CD4-positive, alpha-beta memory T cell (primary cell): Measurements from ENCODE around the gene ZNRF3. TPM values are rescaled to one million over a fixed set of nuclear protein-coding genes. Genes with fewer than 3 reads are reported as not detected.
"Not testable (repeated sequence)": the region's sequence is repeated elsewhere in the genome, so short reads cannot be mapped to it uniquely, and the experiment has no call there.

ENCODE experiments used
- CTCF ChIA-PET: fragments of 350-600 bp; sonication (Branson Sonifier 250); formaldehyde crosslinking; loops from one replicate; lab custom pipeline; 2021; ENCODE audit warnings: inconsistent platforms; ENCODE audit not compliant: partially characterized antibody; lab: Charles Lee
- POLR2A ChIA-PET: fragments of 350-600 bp; sonication (Branson Sonifier 250); formaldehyde crosslinking; loops from one replicate; lab custom pipeline; 2021; ENCODE audit not compliant: partially characterized antibody; lab: Charles Lee
- DNase-seq, 5 donors: peaks; one replicate each; pipeline versions ENCODE4 v3.0.0 to v3.0.0-alpha.2; 2020 to 2022; ENCODE audit warnings: mixed read lengths in 1 of 5
- H3K27ac ChIP-seq: one replicate; pipeline ENCODE4 v1.7.0; 2013; ENCODE audit warnings: low read depth, low read length
- H3K27me3 ChIP-seq: 2 replicates; pipeline ENCODE4 v1.7.0; 2013; ENCODE audit warnings: mild to moderate bottlenecking, low read length, moderate library complexity; ENCODE audit not compliant: insufficient read depth
- H3K36me3 ChIP-seq: 2 replicates; pipeline ENCODE4 v1.7.0; 2013; ENCODE audit warnings: mild to moderate bottlenecking, low read length, moderate library complexity; ENCODE audit not compliant: insufficient read depth
- H3K4me1 ChIP-seq: 2 replicates; pipeline ENCODE4 v1.7.0; 2013; ENCODE audit warnings: mild to moderate bottlenecking, low read length, moderate library complexity; ENCODE audit not compliant: insufficient read depth
- H3K4me3 ChIP-seq, 2 donors: one replicate each; pipeline ENCODE4 v1.7.0; 2013; ENCODE audit warnings: low read length in 2 of 2, mild to moderate bottlenecking in 1 of 2
- H3K9me3 ChIP-seq, 2 donors: one replicate each; pipeline ENCODE4 v1.7.0; 2013; ENCODE audit warnings: low read length in 2 of 2, control low read depth in 1 of 2; ENCODE audit not compliant: control insufficient read depth in 1 of 2
- H3K27ac Mint-ChIP-seq, 7 donors: one replicate each; pipeline ENCODE4 v1.8.0; 2020 to 2021; ENCODE audit warnings: mixed read lengths in 7 of 7, mild to moderate bottlenecking in 6 of 7, inconsistent platforms in 3 of 7, moderate library complexity in 3 of 7
- H3K27me3 Mint-ChIP-seq, 2 donors: one replicate each; pipeline ENCODE4 v1.8.0; 2020 to 2021; ENCODE audit warnings: mixed read lengths in 2 of 2
- H3K36me3 Mint-ChIP-seq, 2 donors: one replicate each; pipeline ENCODE4 v1.8.0; 2020 to 2021; ENCODE audit warnings: mixed read lengths in 2 of 2, inconsistent platforms in 1 of 2, mild to moderate bottlenecking in 1 of 2
- H3K4me1 Mint-ChIP-seq, 4 donors: one replicate each; pipeline ENCODE4 v1.8.0; 2020 to 2021; ENCODE audit warnings: mixed read lengths in 4 of 4, mild to moderate bottlenecking in 1 of 4
- H3K4me3 Mint-ChIP-seq, 8 donors: one replicate each; pipeline ENCODE4 v1.8.0; 2020 to 2021; ENCODE audit warnings: mixed read lengths in 8 of 8, mild to moderate bottlenecking in 7 of 8, moderate library complexity in 6 of 8, inconsistent platforms in 3 of 8
- H3K9me3 Mint-ChIP-seq, 8 donors: one replicate each; pipeline ENCODE4 v1.8.0; 2020 to 2021; ENCODE audit warnings: mixed read lengths in 8 of 8, mild to moderate bottlenecking in 5 of 8, inconsistent platforms in 3 of 8, moderate library complexity in 1 of 8
- intact Hi-C: fragments of 100-400 bp; cut with micrococcal nuclease; formaldehyde crosslinking; loops from one replicate; pipeline ENCODE4 v1.15.1; 2023
- polyA plus RNA-seq, 2 donors: library from polyadenylated mRNA; unstranded; fragments of 300-500 nt; fragmentation: Illumina TruSeq; gene quantifications; one replicate each; pipeline ENCODE4 v1.2.3, GENCODE V29; 2021
- total RNA-seq, 2 experiments: library from RNA; stranded (reverse); gene quantifications; one replicate each; pipeline ENCODE4 v1.2.3, GENCODE V29; 2021

ZNRF3 gene
- total and polyA plus RNA-seq, 4 experiments from 2014 or later: 0.11 to 0.89 (median 0.70) TPM; not detected in 1

- H3K4me3 ChIP-seq: no peak overlapping the region
- no peak for DNase-seq
- Mint-ChIP-seq H3K36me3 (no peaks in the 10 kb centered on the region), H3K4me1 (peaks cover 0 to 3% (median 0%) of the 10 kb centered on the region in 4 donors), H3K27ac (no peak overlapping the region), H3K9me3 (no peaks in the 10 kb centered on the region), H3K4me3 (no peak overlapping the region), H3K27me3 (peaks cover 0 to 3% of the 10 kb centered on the region in 2 donors)
- ChIA-PET CTCF (interaction anchor here (0.7 to 11.2 kb wide), 16 partner anchors 8 to 869 kb away, joined by 3 to 163 read pairs (median 10); no protein-coding TSS in a partner anchor), POLR2A (no interaction called here)
- no peaks in the 10 kb centered on the region for H3K9me3 ChIP-seq
- no peak overlapping the region for H3K27ac ChIP-seq
- no peaks in the 10 kb centered on the region for H3K27me3 ChIP-seq
- intact Hi-C loops: no loop called here
- no peaks in the 10 kb centered on the region for H3K4me1 ChIP-seq
- no peaks in the 10 kb centered on the region for H3K36me3 ChIP-seq
Measured at GRCh38 chr22:29039148-29039547, 155.8 kb downstream of the ZNRF3 start.

DNA sequence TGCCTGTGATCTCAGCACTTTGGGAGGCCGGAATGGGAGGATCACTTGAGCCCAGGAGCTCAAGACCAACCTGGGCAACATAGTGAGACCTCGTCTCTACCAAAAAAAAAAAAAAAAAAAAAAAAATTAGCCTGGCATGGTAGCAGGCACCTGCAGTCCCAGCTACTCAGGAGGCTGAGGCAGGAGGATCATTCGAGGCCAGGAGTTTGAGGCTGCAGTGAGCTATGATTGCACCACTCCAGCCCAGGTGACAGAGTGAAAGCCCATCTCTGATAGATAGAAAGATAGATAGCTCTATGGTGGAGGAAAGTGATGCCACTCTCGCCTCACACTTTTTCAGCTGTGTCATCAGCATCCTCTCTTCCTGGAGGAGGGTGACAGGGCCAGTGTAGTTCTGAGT is 156.3 kb downstream of the ZNRF3 start:
- H3K4me3 Mint-ChIP-seq, H3K27me3 Mint-ChIP-seq, H3K9me3 Mint-ChIP-seq, H3K36me3 Mint-ChIP-seq, H3K27ac Mint-ChIP-seq, H3K27me3 ChIP-seq, H3K4me1 Mint-ChIP-seq, H3K9me3 ChIP-seq, H3K4me3 ChIP-seq, POLR2A ChIA-PET, H3K27ac ChIP-seq, H3K36me3 ChIP-seq, H3K4me1 ChIP-seq, DNase-seq: not testable (repeated sequence)
- intact Hi-C loops: loop anchor here (1.0 kb wide), 4 partner anchors 184 to 439 kb away; no protein-coding TSS in a partner anchor
- CTCF ChIA-PET: interaction anchor here (0.7 to 11.2 kb wide), 16 partner anchors 9 to 1020 kb away, joined by 3 to 163 read pairs (median 10); no protein-coding TSS in a partner anchor

DNA sequence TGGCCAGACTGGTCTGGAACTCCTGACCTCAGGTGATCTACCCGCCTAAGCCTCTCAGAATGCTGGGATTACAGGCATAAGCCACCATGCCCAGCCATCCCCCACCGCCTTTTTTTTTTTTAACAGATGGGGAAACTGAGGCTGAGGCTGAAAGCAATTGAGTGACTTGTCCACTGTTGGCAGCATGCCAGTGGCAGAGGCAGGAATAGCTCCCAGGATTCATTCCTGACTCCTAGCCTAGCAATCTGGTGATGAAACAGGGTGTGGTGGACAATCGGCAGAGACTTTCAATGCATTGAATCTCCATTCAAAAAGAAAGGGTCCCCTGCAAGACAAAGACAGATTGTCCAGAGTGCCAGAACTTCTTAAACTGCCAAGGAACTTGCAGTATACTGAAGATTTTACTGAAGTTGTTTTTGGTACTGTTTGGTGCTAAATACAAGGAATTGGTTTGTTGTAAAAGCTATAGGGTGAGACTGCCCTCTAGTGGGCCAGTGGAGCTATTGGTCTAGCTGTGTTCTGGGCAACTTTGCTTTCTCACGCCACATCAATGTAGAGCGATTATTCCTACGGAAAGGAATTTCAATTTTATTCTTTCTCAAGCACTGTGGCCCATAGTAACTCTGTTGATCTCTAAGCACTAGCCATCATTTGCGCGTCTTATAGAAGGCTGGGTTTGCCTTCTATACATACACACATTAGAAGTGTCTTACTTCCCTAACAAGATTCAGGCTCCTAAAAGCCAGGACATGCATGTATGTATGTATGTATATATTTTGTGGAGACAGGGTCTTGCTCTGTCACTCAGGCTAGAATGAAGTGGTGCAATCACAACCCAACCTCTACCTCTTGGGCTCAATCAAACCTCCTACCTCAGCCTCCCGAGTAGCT is 157.3 kb downstream of the ZNRF3 start:
- POLR2A ChIA-PET: interaction anchor here (0.7 to 1.7 kb wide), 3 partner anchors 250 to 440 kb away, joined by 3 to 7 read pairs (median 4); no protein-coding TSS in a partner anchor
- H3K4me1 Mint-ChIP-seq: peaks cover 0 to 3% (median 0%) of the 10 kb centered on the region in 4 donors
- CTCF ChIA-PET: interaction anchor here (0.7 to 11.2 kb wide), 30 partner anchors 8 to 1021 kb away, joined by 3 to 163 read pairs (median 5); no protein-coding TSS in a partner anchor
- Histone ChIP-seq H3K27ac (no peak overlapping the region), H3K9me3 (no peaks in the 10 kb centered on the region), H3K4me1 (no peaks in the 10 kb centered on the region), H3K27me3 (no peaks in the 10 kb centered on the region), H3K4me3 (no peak overlapping the region), H3K36me3 (no peaks in the 10 kb centered on the region)
- intact Hi-C loops: loop anchor here (1.0 kb wide), 4 partner anchors 185 to 440 kb away; no protein-coding TSS in a partner anchor
- H3K4me3 Mint-ChIP-seq: no peak overlapping the region
- H3K9me3 Mint-ChIP-seq: no peaks in the 10 kb centered on the region
- H3K27ac Mint-ChIP-seq: no peak overlapping the region
- DNase-seq: peak; percentile 62 to 68 (median 67)
- H3K27me3 Mint-ChIP-seq: peaks cover 0 to 3% of the 10 kb centered on the region in 2 donors
- H3K36me3 Mint-ChIP-seq: no peaks in the 10 kb centered on the region

GRCh38 chr22:29041408-29041807 is 158.0 kb downstream of the ZNRF3 start:
- Mint-ChIP-seq H3K27ac (no peak overlapping the region), H3K9me3 (no peaks in the 10 kb centered on the region), H3K4me1 (peaks cover 0 to 3% (median 0%) of the 10 kb centered on the region in 4 donors), H3K27me3 (peaks cover 0 to 3% of the 10 kb centered on the region in 2 donors), H3K4me3 (no peak overlapping the region), H3K36me3 (no peaks in the 10 kb centered on the region)
- H3K36me3 ChIP-seq: no peaks in the 10 kb centered on the region
- no peak overlapping the region for H3K27ac ChIP-seq
- no peaks in the 10 kb centered on the region for H3K9me3 ChIP-seq
- H3K4me1 ChIP-seq: no peaks in the 10 kb centered on the region
- intact Hi-C loops: no loop called here
- ChIA-PET CTCF (interaction anchor here (1.0 to 11.2 kb wide), 23 partner anchors 8 to 454 kb away, joined by 3 to 163 read pairs (median 7); no protein-coding TSS in a partner anchor), POLR2A (interaction anchor here (1.7 kb wide), 1 partner anchor 441 kb away, joined by 7 read pairs; no protein-coding TSS in a partner anchor)
- no peak for DNase-seq
- H3K27me3 ChIP-seq: no peaks in the 10 kb centered on the region
- no peak overlapping the region for H3K4me3 ChIP-seq

DNA sequence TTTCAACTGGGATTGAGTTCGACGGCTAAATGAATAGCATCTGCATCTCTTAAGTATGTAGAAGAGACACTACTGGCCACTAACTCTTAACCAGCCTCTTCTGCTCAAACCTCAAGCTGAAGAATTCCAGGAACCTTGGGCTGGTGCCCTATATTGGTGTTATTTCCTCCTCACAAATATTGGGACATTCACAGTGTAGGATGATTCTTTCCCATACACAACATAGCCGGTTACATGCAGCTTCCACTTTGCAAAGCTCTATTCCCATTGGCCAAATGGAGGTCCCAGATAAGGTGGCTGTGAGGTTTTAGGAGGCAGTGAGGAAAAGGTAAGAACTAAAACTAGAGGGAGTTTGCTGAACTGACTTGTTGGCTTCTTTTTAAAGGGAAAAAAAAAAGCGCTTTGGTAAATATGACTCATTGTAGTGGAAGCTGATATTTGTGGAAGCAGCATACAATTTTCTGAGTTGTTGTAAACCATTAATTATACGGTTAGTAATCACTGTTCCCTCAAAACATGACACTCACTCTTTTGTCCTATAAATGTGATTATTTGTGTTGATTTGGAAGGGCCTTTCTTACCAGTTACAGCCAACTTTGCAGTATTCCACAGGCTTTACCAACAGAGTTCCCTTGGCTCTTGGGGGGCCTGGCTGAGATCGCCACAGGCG is 160.7 kb downstream of the ZNRF3 start:
- Mint-ChIP-seq H3K4me3 (no peak overlapping the region), H3K27ac (no peak overlapping the region), H3K9me3 (no peaks in the 10 kb centered on the region), H3K4me1 (peaks cover 0 to 3% (median 0%) of the 10 kb centered on the region in 4 donors), H3K36me3 (no peaks in the 10 kb centered on the region), H3K27me3 (peaks cover 0 to 3% of the 10 kb centered on the region in 2 donors)
- Histone ChIP-seq H3K27ac (no peak overlapping the region), H3K4me1 (no peaks in the 10 kb centered on the region), H3K27me3 (no peaks in the 10 kb centered on the region), H3K36me3 (no peaks in the 10 kb centered on the region), H3K4me3 (no peak overlapping the region), H3K9me3 (no peaks in the 10 kb centered on the region)
- CTCF ChIA-PET: interaction anchor here (6.2 to 11.2 kb wide), 2 partner anchors 185 to 444 kb away, joined by 68 to 163 read pairs; no protein-coding TSS in a partner anchor
- intact Hi-C loops: no loop called here
- no peak for DNase-seq
- POLR2A ChIA-PET: interaction anchor here (0.6 kb wide), 1 partner anchor 28 kb away, joined by 3 read pairs; no protein-coding TSS in a partner anchor

- CTCF ChIA-PET: interaction anchor here (11.2 kb wide), 1 partner anchor 186 kb away, joined by 163 read pairs; no protein-coding TSS in a partner anchor
- Mint-ChIP-seq H3K4me3 (no peak overlapping the region), H3K27me3 (peaks cover 0 to 3% of the 10 kb centered on the region in 2 donors), H3K36me3 (no peaks in the 10 kb centered on the region), H3K27ac (no peak overlapping the region), H3K9me3 (no peaks in the 10 kb centered on the region), H3K4me1 (peaks cover 0 to 3% (median 0%) of the 10 kb centered on the region in 4 donors)
- POLR2A ChIA-PET: interaction anchor here (0.6 kb wide), 1 partner anchor 28 kb away, joined by 3 read pairs; no protein-coding TSS in a partner anchor
- Histone ChIP-seq H3K27me3 (no peaks in the 10 kb centered on the region), H3K4me3 (no peak overlapping the region), H3K4me1 (no peaks in the 10 kb centered on the region), H3K9me3 (no peaks in the 10 kb centered on the region), H3K36me3 (no peaks in the 10 kb centered on the region), H3K27ac (no peak overlapping the region)
- intact Hi-C loops: no loop called here
- DNase-seq: no peak
Measured at GRCh38 chr22:29044657-29045176, 161.3 kb downstream of the ZNRF3 start.
